Measurements from ENCODE around the gene MAP4. TPM values are rescaled to one million over a fixed set of nuclear protein-coding genes. Genes with fewer than 3 reads are reported as not detected.
"Not testable (repeated sequence)": the region's sequence is repeated elsewhere in the genome, so short reads cannot be mapped to it uniquely, and the experiment has no call there.

The MAP4 gene
- total RNA-seq, 4 donors from 2014 or later = 62.1 to 110 (median 80.3) TPM

DNA sequence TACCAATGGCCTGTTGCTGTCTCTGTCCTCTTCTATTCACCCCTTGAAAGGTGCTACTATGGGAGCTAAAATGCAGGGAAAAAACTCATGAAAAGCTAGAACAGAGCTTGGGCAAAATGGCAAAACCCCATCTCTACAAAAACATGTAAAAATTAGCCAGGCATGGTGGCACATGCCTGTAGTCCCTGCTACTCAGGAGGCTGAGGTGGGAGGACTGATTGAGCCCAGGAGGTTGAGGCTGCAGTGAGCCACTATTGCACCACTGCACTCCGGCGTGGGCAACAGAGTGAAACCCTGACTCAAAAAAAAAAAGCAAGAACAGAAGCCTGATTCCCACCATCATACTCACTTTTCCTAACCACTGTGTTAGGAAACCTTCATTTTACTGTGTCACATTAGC lies 1.9 kb downstream of the MAP4 start:
- H3K4me1 ChIP-seq = peaks cover 18 to 80% (median 20%) of the 10 kb centered on the region in 3 donors
- no peaks in the 10 kb centered on the region for H3K27me3 ChIP-seq
- 89 to 96% methylated on average over 2 of the region's 2 CpGs for WGBS, 2 donors

DNA sequence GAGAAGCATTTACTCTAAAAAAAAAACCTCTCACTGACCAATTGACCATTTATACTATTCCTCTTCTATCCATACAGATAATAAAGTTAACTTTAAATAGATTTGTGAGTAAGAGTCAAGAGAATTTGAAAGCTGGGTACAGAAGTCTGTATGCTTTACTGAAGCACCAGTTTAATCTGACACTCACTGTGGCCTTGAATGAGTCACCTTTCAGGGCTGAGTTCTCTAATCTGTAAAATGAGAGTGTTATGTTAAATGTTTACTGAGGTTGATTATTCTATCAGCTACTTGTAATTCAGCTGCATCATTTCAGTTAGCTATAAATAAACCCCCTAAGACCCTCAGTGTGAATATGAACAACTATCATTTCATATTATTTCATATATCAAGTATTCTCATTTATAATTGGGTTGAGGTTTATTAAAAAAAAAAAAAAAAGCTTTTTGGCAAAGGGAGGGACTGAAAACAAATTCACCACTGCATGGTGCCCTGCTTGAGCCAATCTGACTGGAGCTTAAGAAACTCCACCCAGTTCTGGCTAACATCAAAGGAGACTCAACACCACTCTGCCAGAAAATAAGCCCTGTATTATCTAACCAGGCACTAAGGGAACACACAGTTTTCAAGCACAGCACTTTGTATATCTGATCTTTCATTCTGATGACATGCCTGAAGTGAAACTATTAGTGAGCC lies 2.8 kb downstream of the MAP4 start:
- no peaks in the 10 kb centered on the region for H3K27me3 ChIP-seq
- peak overlapping the region in 1 of 4 donors; percentile 23 for H3K4me3 ChIP-seq
- intact Hi-C loops (cut with DNase I) = no loop called here
- H3K4me1 ChIP-seq = peaks cover 18 to 73% (median 20%) of the 10 kb centered on the region in 3 donors
- TF ChIP-seq, protein P1, sequence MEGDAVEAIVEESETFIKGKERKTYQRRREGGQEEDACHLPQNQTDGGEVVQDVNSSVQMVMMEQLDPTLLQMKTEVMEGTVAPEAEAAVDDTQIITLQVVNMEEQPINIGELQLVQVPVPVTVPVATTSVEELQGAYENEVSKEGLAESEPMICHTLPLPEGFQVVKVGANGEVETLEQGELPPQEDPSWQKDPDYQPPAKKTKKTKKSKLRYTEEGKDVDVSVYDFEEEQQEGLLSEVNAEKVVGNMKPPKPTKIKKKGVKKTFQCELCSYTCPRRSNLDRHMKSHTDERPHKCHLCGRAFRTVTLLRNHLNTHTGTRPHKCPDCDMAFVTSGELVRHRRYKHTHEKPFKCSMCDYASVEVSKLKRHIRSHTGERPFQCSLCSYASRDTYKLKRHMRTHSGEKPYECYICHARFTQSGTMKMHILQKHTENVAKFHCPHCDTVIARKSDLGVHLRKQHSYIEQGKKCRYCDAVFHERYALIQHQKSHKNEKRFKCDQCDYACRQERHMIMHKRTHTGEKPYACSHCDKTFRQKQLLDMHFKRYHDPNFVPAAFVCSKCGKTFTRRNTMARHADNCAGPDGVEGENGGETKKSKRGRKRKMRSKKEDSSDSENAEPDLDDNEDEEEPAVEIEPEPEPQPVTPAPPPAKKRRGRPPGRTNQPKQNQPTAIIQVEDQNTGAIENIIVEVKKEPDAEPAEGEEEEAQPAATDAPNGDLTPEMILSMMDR (IDR thresholded peaks at IDR 0.05) = no peak
- no peak for TF ChIP-seq POLR2A (IDR thresholded peaks at IDR 0.05)
- peak overlapping the region in 3 of 4 donors; percentile 77 to 81 (median 79) for H3K27ac ChIP-seq
- peaks cover 0 to 12% (median 0%) of the 10 kb centered on the region in 3 donors for H3K36me3 ChIP-seq
- no peaks in the 10 kb centered on the region for H3K9me3 ChIP-seq
- no peak for DNase-seq

More for the DNA sequence above, 1.9 kb downstream of the MAP4 start:
- no peak for TF ChIP-seq POLR2A (IDR thresholded peaks at IDR 0.05)
- TF ChIP-seq, protein P1 (IDR thresholded peaks at IDR 0.05) = no peak
- intact Hi-C loops (cut with DNase I) = no loop called here
- DNase-seq = no peak
- Histone ChIP-seq H3K36me3 (peaks cover 0 to 3% (median 0%) of the 10 kb centered on the region in 3 donors), H3K9me3 (no peaks in the 10 kb centered on the region), H3K27ac (peak overlapping the region in 3 of 4 donors; percentile 77 to 81 (median 79)), H3K4me3 (no peak overlapping the region)

DNA sequence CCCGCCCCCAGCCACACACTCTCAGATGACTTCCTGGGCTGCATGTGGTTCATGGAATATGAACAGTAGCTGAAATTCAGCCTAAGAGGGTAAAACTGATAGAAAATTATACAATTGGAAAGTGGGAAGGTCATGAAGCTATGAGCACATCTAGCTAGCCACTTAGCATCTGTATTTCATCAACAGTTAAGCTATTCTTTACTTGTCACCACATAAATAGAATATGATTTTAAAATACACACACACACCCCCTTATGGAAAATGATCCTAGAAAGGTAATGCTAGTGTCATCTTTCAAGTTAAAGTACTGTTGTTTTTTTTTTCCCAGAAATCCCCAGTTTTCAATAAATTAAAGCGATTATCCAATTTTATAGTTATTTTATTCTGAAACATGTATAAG lies 3.6 kb downstream of the MAP4 start:
- H3K4me1 ChIP-seq = peaks cover 18 to 70% (median 20%) of the 10 kb centered on the region in 3 donors
- peak overlapping the region in 3 of 4 donors; percentile 5 to 81 (median 77) for H3K27ac ChIP-seq
- DNase-seq = no peak
- H3K4me3 ChIP-seq = no peak overlapping the region
- peaks cover 0 to 12% (median 0%) of the 10 kb centered on the region in 3 donors for H3K36me3 ChIP-seq
- 86 to 93% methylated on average over 2 of the region's 2 CpGs for WGBS, 2 donors
- H3K27me3 ChIP-seq = no peaks in the 10 kb centered on the region
- intact Hi-C loops (cut with DNase I) = no loop called here
- no peaks in the 10 kb centered on the region for H3K9me3 ChIP-seq
- no peak for TF ChIP-seq POLR2A (IDR thresholded peaks at IDR 0.05)

DNA sequence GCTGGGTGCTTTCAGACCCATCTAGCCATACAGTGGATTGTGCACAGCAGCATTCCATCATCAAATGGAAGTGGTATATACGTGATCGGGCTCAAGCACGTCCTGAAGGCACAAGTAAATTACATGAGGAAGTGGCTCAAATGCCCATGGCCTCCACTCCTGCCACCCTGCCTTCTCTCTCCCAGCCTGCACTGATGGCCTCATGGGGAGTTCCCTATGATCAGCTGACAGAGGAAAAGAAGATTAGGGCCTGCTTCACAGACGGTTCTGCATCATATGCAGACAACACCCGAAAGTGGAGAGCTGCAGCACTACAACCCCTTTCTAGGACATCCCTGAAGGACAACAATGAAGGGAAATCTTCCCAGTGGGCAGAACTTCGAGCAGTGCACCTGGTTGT lies 8.2 kb downstream of the MAP4 start:
- H3K27ac ChIP-seq, H3K9me3 ChIP-seq, DNase-seq, H3K27me3 ChIP-seq, H3K4me3 ChIP-seq: not testable (repeated sequence)
- 92 to 94% methylated on average over 3 to 5 of the region's 6 CpGs for WGBS, 2 donors
- Histone ChIP-seq H3K4me1 (peaks cover 0 to 25% (median 0%) of the 10 kb centered on the region in 3 donors), H3K36me3 (peaks cover 0 to 12% (median 0%) of the 10 kb centered on the region in 3 donors)
- intact Hi-C loops (cut with DNase I) = loop anchor here (10.0 kb wide), 1 partner anchor 147 kb away; no protein-coding TSS in a partner anchor

DNA sequence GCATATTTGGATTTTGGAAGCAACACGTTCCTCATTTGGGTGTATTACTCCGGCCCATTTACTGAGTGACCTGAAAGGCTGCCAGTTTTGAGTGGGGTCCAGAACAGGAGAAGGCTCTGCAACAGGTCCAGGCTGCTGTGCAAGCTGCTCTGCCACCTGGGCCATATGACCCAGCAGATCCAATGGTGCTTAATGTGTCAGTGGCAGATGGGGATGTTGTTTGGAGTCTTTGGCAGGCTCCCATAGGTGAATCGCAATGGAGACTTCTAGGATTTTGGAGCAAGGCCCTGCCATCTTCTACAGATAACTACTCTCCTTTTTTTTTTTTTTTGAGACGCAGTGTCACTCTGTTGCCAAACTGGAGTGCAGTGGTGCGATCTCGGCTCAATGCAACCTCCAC lies 8.9 kb downstream of the MAP4 start:
- WGBS, 2 donors = 96 to 97% methylated on average over 4 of the region's 6 CpGs
- not testable (repeated sequence) for H3K9me3 ChIP-seq, H3K27me3 ChIP-seq, DNase-seq, H3K27ac ChIP-seq, H3K4me3 ChIP-seq
- intact Hi-C loops (cut with DNase I) = loop anchor here (10.0 kb wide), 1 partner anchor 147 kb away; no protein-coding TSS in a partner anchor
- peaks cover 0 to 18% (median 0%) of the 10 kb centered on the region in 3 donors for H3K4me1 ChIP-seq
- H3K36me3 ChIP-seq = peaks cover 0 to 12% (median 0%) of the 10 kb centered on the region in 3 donors

DNA sequence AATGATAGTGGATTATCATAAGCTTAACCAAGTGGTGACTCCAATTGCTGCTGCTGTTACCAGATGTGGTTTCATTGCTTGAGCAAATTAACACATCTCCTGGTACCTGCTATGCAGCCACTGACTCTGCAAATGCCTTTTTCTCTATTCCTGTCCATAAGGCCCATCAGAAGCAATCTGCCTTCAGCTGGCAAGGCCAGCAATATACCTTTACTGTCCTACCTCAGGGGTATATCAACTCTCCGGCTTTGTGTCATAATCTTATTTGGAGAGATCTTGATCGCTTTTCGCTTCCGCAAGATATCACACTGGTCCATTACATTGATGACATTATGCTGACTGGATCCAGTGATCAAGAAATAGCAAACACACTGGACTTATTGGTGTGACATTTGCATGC lies 9.4 kb downstream of the MAP4 start:
- H3K4me1 ChIP-seq = peaks cover 0 to 12% (median 0%) of the 10 kb centered on the region in 3 donors
- H3K36me3 ChIP-seq = peaks cover 0 to 12% (median 0%) of the 10 kb centered on the region in 3 donors
- not testable (repeated sequence) for H3K27ac ChIP-seq, DNase-seq, H3K4me3 ChIP-seq, H3K27me3 ChIP-seq, H3K9me3 ChIP-seq
- intact Hi-C loops (cut with DNase I) = loop anchor here (10.0 kb wide), 1 partner anchor 148 kb away; no protein-coding TSS in a partner anchor
- 97 to 100% methylated on average over 4 of the region's 4 CpGs for WGBS, 2 donors

DNA sequence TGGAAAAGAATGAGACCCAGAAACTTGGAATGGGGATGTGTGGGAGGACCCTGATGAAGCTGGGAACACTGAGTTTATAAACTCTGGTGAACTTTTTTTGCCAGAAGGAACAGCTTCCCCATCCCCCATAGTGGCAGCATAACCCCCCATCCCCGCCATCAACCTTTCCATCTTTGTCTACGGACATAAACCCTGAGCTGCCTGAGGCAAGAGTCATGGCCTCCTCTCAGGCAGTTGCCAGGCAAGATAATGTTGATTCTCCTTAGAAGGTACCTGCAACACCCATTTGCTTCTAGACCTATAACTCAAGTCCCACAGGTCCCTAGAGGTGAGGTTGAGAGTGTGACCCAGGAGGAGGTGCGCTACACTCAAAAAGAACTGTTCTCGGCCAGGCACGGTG lies 11.5 kb downstream of the MAP4 start:
- intact Hi-C loops (cut with DNase I) = loop anchor here (10.0 kb wide), 1 partner anchor 150 kb away; no protein-coding TSS in a partner anchor
- no peak for DNase-seq
- no peak overlapping the region for H3K27ac ChIP-seq
- 88 to 97% methylated on average over 5 of the region's 5 CpGs for WGBS, 2 donors
- peaks cover 0 to 12% (median 0%) of the 10 kb centered on the region in 3 donors for H3K36me3 ChIP-seq
- TF ChIP-seq, protein P1 (IDR thresholded peaks at IDR 0.05) = no peak
- no peak for TF ChIP-seq POLR2A (IDR thresholded peaks at IDR 0.05)
- no peak overlapping the region for H3K4me3 ChIP-seq
- no peaks in the 10 kb centered on the region for H3K9me3 ChIP-seq
- no peaks in the 10 kb centered on the region for H3K27me3 ChIP-seq
- H3K4me1 ChIP-seq = no peaks in the 10 kb centered on the region

Measured in esophagus squamous epithelium (tissue), 5 donors.